Naive B cell (primary cell): ENCODE data around the gene SAP25. TPM values are rescaled to one million over a fixed set of nuclear protein-coding genes. Genes with fewer than 3 reads are reported as not detected.

Experiments
- ATAC-seq, 2 donors: fragments of 150-1000 bp; cut with Tn5 transposase; 2 replicates each; pipeline ENCODE4 v1.10.0; 2021; ENCODE audit warnings: low read depth in 2 of 2, mild to moderate bottlenecking in 2 of 2, moderate library complexity in 2 of 2
- DNase-seq: peaks from one replicate; pipeline ENCODE4 v3.0.0; 2022
- H3K27ac Mint-ChIP-seq, 6 donors: one replicate each; pipeline ENCODE4 v1.8.0; 2020 to 2022; ENCODE audit warnings: mild to moderate bottlenecking in 6 of 6, mixed read lengths in 6 of 6, moderate library complexity in 5 of 6, inconsistent platforms in 2 of 6
- H3K27me3 Mint-ChIP-seq, 3 donors: one replicate each; pipeline ENCODE4 v1.8.0; 2021 to 2022; ENCODE audit warnings: mixed read lengths in 3 of 3, mild to moderate bottlenecking in 1 of 3
- H3K36me3 Mint-ChIP-seq, 2 donors: one replicate each; pipeline ENCODE4 v1.8.0; 2020 to 2022; ENCODE audit warnings: mixed read lengths in 2 of 2, inconsistent platforms in 1 of 2, mild to moderate bottlenecking in 1 of 2
- H3K4me1 Mint-ChIP-seq, 3 donors: one replicate each; pipeline ENCODE4 v1.8.0; 2020 to 2022; ENCODE audit warnings: mixed read lengths in 3 of 3, inconsistent platforms in 1 of 3, mild to moderate bottlenecking in 1 of 3, moderate library complexity in 1 of 3
- H3K4me3 Mint-ChIP-seq, 8 donors: one replicate each; pipeline ENCODE4 v1.8.0; 2020 to 2022; ENCODE audit warnings: mild to moderate bottlenecking in 8 of 8, mixed read lengths in 8 of 8, moderate library complexity in 8 of 8, inconsistent platforms in 2 of 8
- H3K9me3 Mint-ChIP-seq, 7 donors: one replicate each; pipeline ENCODE4 v1.8.0; 2020 to 2022; ENCODE audit warnings: mixed read lengths in 7 of 7, mild to moderate bottlenecking in 5 of 7, inconsistent platforms in 2 of 7, moderate library complexity in 1 of 7
- polyA plus RNA-seq, 6 donors: library from polyadenylated mRNA; unstranded; fragments of 300-500 nt; fragmentation: Illumina TruSeq; gene quantifications; one replicate each; pipeline ENCODE4 v1.2.3, GENCODE V29; 2021; ENCODE audit warnings: low read depth in 6 of 6

SAP25 gene
- polyA plus RNA-seq, 6 donors from 2014 or later: not detected

- Mint-ChIP-seq H3K4me3 (peak overlapping the region in 6 of 8 donors; percentile 51 to 97 (median 68)), H3K27ac (no peak overlapping the region), H3K36me3 (no peaks in the 10 kb centered on the region), H3K9me3 (no peaks in the 10 kb centered on the region), H3K27me3 (peaks cover 11 to 33% (median 16%) of the 10 kb centered on the region in 3 donors), H3K4me1 (peaks cover 25 to 32% (median 29%) of the 10 kb centered on the region in 3 donors)
- no peak for ATAC-seq
- DNase-seq: no peak
Measured at GRCh38 chr7:100588438-100588837, 14.7 kb upstream of the SAP25 start.

GRCh38 chr7:100586266-100587025 is 12.7 kb upstream of the SAP25 start, which contains the start of gene FBXO24:
FBXO24 (plus strand) TSS chr7:100586328; CDS start chr7:100586626, 298 bp downstream.
- Mint-ChIP-seq H3K4me1 (peaks cover 35 to 45% (median 44%) of the 10 kb centered on the region in 3 donors), H3K4me3 (peak within 1 kb of the TSS; percentile 95 to 99 (median 97)), H3K36me3 (no peaks in the 10 kb centered on the region), H3K27ac (peak within 1 kb of the TSS; percentile 39 to 100 (median 98)), H3K27me3 (peaks cover 5 to 19% (median 8%) of the 10 kb centered on the region in 3 donors), H3K9me3 (no peaks in the 10 kb centered on the region)
- ATAC-seq (peak; percentile 78), DNase-seq (peak; percentile 99)

- Mint-ChIP-seq H3K4me1 (peaks cover 35 to 46% (median 44%) of the 10 kb centered on the region in 3 donors), H3K4me3 (peak within 1 kb of the TSS; percentile 95 to 99 (median 97)), H3K9me3 (no peaks in the 10 kb centered on the region), H3K27me3 (peaks cover 5 to 15% (median 7%) of the 10 kb centered on the region in 3 donors), H3K36me3 (no peaks in the 10 kb centered on the region), H3K27ac (peak within 1 kb of the TSS; percentile 39 to 100 (median 98))
- DNase-seq: peak; percentile 71
- peak; percentile 15 to 19 for ATAC-seq
Measured at GRCh38 chr7:100585511-100586265, 12.0 kb upstream of the SAP25 start, which contains the start of gene LRCH4. LRCH4 (minus strand) TSS chr7:100586129; CDS start chr7:100586100, 29 bp downstream.

GRCh38 chr7:100584683-100585510 is 11.2 kb upstream of the SAP25 start:
- H3K4me3 Mint-ChIP-seq: peak overlapping the region; percentile 95 to 99 (median 97)
- H3K9me3 Mint-ChIP-seq: no peaks in the 10 kb centered on the region
- no peak for DNase-seq
- H3K4me1 Mint-ChIP-seq: peaks cover 35 to 46% (median 44%) of the 10 kb centered on the region in 3 donors
- H3K27me3 Mint-ChIP-seq: peaks cover 0 to 7% (median 0%) of the 10 kb centered on the region in 3 donors
- H3K27ac Mint-ChIP-seq: peak overlapping the region; percentile 39 to 100 (median 98)
- no peaks in the 10 kb centered on the region for H3K36me3 Mint-ChIP-seq
- no peak for ATAC-seq

- Mint-ChIP-seq H3K4me1 (peaks cover 35 to 50% (median 44%) of the 10 kb centered on the region in 3 donors), H3K27me3 (no peaks in the 10 kb centered on the region), H3K4me3 (peak overlapping the region; percentile 95 to 99 (median 97)), H3K9me3 (no peaks in the 10 kb centered on the region), H3K36me3 (no peaks in the 10 kb centered on the region), H3K27ac (peak overlapping the region; percentile 95 to 100 (median 98))
- DNase-seq (no peak), ATAC-seq (no peak)
Measured at GRCh38 chr7:100584054-100584682, 10.5 kb upstream of the SAP25 start.

- H3K27me3 Mint-ChIP-seq: no peaks in the 10 kb centered on the region
- ATAC-seq: peak; percentile 5 to 7
- H3K27ac Mint-ChIP-seq: peak overlapping the region; percentile 95 to 100 (median 98)
- peak; percentile 77 for DNase-seq
- H3K9me3 Mint-ChIP-seq: no peaks in the 10 kb centered on the region
- H3K4me3 Mint-ChIP-seq: peak overlapping the region; percentile 95 to 99 (median 97)
- H3K4me1 Mint-ChIP-seq: peaks cover 35 to 49% (median 49%) of the 10 kb centered on the region in 3 donors
- no peaks in the 10 kb centered on the region for H3K36me3 Mint-ChIP-seq
Measured at GRCh38 chr7:100583132-100584053, 9.7 kb upstream of the SAP25 start.

GRCh38 chr7:100582650-100583049 is 8.9 kb upstream of the SAP25 start:
- no peak for ATAC-seq
- no peaks in the 10 kb centered on the region for H3K27me3 Mint-ChIP-seq
- no peaks in the 10 kb centered on the region for H3K36me3 Mint-ChIP-seq

GRCh38 chr7:100582041-100582579 is 8.4 kb upstream of the SAP25 start:
- Mint-ChIP-seq H3K4me1 (peaks cover 35 to 47% (median 43%) of the 10 kb centered on the region in 3 donors), H3K9me3 (no peaks in the 10 kb centered on the region), H3K4me3 (peak overlapping the region in 7 of 8 donors; percentile 44 to 99 (median 95)), H3K27ac (peak overlapping the region in 4 of 6 donors; percentile 95 to 100 (median 98)), H3K36me3 (no peaks in the 10 kb centered on the region), H3K27me3 (no peaks in the 10 kb centered on the region)
- DNase-seq (no peak), ATAC-seq (no peak)

More at GRCh38 chr7:100582650-100583049, 8.9 kb upstream of the SAP25 start:
- DNase-seq: no peak
- peak overlapping the region; percentile 95 to 100 (median 98) for H3K27ac Mint-ChIP-seq
- peaks cover 35 to 49% (median 45%) of the 10 kb centered on the region in 3 donors for H3K4me1 Mint-ChIP-seq
- peak overlapping the region; percentile 55 to 99 (median 97) for H3K4me3 Mint-ChIP-seq
- no peaks in the 10 kb centered on the region for H3K9me3 Mint-ChIP-seq

GRCh38 chr7:100580466-100581283 is 7.0 kb upstream of the SAP25 start:
- Mint-ChIP-seq H3K27me3 (no peaks in the 10 kb centered on the region), H3K27ac (peak overlapping the region in 1 of 6 donors; percentile 42), H3K4me1 (peaks cover 30 to 40% (median 39%) of the 10 kb centered on the region in 3 donors), H3K4me3 (no peak overlapping the region), H3K36me3 (peaks cover 0 to 11% of the 10 kb centered on the region in 2 donors), H3K9me3 (no peaks in the 10 kb centered on the region)
- DNase-seq: no peak
- no peak for ATAC-seq

GRCh38 chr7:100578246-100579183 is 4.8 kb upstream of the SAP25 start:
- Mint-ChIP-seq H3K27me3 (no peaks in the 10 kb centered on the region), H3K27ac (peak overlapping the region in 2 of 6 donors; percentile 24 to 37), H3K36me3 (peaks cover 0 to 21% of the 10 kb centered on the region in 2 donors), H3K4me3 (peak overlapping the region in 2 of 8 donors; percentile 16 to 61), H3K4me1 (peaks cover 13 to 21% (median 18%) of the 10 kb centered on the region in 3 donors), H3K9me3 (no peaks in the 10 kb centered on the region)
- DNase-seq (no peak), ATAC-seq (no peak)
